Fibroblast of skin of left quadriceps (primary cell): ENCODE data around the gene ZNF862.

Source experiments
- DNase-seq, 2 experiments: peaks; one replicate each; pipeline ENCODE4 v3.0.0-alpha.2; 2013; ENCODE audit warnings: low read depth in 2 of 2

Gene ZNF862

DNA sequence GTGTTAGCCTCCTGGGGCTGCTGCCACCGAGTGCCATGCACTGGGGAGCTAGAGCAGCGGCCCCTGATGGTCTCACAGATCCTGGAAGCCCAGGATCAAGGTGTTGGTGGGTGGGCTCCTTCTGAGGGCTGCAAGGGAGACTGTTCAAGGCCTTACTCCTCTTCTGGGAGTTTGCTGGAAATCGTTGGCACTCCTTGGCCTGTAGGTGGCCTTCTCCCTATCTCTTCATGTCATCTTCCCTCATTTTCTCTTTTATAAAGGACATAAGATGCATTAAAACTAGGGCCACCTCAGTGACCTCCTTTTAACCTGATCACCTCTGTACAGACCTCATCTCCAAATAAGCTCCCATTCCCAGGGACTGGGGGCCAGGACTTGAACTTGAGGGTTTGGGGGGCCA, 27.0 kb upstream of the ZNF862 start:
- no peak for DNase-seq

DNA sequence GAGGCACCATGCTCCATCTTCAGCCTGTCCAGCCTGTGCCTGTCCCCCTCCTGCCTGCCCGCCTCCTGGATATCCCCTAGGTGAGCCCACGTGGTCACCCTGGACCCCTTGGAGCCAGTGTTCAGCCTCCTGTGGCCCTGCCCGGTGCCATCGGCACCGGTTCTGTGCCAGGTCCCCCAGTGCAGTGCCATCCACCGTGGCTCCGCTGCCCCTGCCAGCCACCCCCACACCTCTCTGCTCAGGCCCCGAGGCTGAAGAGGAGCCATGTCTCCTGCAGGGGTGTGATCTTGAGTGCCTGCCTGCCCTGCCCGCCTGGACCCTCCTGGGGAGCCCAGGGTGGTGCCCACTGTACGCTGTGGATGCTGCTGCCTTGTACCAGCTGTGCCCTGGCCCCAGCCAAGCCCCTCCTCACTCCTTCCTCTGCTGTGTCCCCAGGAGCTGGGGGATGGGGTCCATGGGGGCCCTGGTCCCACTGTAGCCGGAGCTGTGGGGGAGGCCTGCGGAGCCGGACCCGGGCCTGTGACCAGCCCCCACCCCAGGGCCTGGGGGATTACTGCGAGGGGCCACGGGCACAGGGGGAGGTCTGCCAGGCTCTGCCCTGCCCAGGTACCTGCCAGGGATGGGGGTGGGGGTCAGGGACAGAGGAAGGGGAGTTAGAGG, 26.2 kb upstream of the ZNF862 start:
- no peak for DNase-seq

DNA sequence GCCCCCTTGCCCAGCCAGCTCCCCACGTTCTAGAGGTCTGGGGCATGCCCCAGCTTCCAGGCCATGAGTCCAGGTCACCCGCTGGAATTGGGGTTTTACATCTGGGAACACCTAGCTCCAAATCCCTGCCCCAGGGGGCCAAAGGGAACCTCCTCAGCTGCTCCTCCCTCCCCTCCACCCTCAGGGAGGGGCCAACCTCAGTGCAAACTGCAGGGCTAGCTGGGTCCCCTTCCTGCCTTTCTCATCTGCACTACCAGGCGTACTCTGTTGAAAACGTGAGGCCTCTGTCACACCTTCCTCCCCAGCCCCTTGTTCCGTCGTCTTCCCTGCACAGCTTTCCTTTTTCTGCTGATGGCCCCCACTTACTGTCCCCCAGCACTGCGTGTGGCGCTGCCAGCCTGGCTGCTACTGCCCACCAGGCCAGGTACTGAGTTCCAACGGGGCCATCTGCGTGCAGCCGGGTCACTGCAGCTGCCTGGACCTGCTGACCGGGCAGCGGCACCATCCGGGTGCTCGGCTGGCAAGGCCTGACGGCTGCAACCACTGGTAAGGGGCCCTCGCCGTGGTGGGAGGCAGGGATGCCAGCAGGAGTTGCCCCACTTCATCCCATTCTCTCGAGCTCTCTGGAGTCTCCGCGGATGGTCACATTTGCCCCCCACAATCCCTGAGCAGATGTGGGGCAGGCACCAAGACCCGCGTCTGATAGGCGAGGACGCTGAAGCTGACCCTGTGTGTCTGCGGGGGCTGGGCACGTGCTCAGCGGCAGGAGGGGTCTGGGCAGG, 24.7 kb upstream of the ZNF862 start:
- DNase-seq, result no peak

DNA sequence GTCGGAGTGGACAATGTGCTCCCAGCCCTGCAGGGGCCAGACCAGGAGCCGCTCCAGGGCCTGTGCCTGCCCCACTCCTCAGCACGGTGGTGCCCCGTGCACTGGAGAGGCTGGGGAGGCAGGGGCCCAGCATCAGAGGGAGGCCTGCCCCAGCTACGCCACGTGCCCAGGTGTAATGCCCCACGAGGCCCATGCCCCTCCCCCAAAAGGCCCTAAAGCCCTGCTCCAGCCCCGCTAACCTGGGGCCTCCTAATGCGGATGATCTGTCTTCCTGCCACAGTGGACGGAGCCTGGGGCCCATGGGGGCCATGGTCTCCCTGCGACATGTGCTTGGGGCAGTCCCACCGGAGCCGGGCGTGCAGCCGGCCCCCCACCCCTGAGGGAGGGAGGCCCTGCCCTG, 23.7 kb upstream of the ZNF862 start:
- DNase-seq, result no peak

DNA sequence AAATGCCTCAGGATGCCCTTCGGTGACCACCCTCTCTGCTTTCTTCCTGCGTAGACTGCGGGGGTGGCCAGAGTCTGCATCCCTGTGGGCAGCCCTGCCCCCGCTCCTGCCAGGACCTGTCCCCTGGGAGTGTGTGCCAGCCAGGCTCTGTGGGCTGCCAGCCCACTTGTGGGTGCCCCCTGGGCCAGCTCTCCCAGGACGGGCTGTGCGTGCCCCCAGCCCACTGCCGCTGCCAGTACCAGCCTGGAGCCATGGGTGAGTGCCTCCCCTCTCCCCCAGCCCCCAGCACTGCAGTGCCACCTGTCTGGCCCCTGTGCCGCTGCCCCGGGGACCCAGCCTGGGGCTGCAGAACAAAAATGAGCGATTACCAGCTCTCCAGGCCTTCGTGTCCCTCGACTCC, 23.1 kb upstream of the ZNF862 start:
- no peak for DNase-seq

DNA sequence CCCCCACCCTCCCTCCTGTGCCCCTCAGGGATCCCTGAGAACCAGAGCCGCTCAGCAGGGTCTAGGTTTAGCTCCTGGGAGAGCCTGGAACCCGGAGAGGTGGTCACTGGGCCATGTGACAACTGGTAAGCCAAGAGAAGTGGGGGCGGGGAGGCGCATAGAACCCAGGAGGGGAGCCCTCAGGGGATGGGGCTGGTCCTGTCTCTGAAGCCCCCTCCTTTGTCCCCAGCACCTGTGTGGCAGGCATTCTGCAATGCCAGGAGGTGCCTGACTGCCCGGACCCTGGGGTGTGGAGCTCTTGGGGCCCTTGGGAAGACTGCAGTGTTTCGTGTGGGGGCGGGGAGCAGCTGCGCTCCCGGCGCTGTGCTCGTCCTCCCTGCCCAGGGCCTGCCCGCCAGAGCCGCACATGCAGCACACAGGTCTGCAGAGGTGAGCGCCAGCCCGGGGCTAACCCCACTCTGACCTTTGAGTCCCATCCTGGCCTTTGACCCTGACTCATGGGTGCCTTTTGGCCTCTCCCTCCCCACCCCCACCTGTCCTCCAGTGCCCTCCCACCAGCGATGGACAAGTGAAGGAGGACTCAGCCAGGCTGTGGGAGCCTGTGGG, 22.4 kb upstream of the ZNF862 start:
- DNase-seq, result no peak

DNA sequence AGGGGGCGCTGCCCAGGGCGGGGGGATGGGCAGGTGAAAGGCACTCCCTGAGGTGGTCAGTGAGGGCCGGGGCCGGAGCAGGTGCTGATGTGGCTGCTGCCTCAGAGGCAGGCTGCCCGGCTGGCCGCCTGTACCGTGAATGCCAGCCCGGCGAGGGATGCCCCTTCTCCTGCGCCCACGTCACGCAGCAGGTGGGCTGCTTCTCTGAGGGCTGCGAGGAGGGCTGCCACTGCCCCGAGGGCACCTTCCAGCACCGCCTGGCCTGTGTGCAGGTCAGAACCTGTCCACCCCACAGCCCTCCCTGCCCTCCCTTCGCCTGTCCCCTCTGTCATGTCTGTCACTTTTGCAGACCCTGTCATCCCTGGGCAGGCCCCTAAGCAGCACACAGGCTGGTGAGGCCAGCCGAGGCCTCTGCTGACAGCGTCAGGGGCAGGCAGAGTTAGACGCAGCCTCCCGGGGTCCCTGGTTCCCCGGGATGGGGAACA, 21.9 kb upstream of the ZNF862 start:
- DNase-seq, result no peak

DNA sequence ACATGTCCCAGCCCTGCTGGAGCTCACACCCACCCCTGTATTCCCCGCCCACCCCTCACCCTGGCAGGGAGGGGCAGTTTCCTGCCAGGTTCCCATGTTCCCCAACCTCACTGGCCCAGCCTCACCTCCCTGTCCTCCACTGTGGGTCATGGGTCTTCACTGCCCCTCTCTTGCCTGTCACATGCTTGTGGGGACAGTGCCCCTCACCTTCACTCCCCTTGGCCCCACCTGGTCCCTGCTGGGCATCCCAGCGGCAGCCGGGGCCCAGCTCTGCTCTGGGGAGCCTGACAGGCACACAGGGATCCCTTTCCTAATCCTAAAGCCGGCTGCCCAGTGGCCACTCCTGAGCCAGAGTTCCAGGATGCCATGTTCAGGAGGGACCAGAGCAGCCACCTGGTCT, 21.4 kb upstream of the ZNF862 start:
- no peak for DNase-seq

DNA sequence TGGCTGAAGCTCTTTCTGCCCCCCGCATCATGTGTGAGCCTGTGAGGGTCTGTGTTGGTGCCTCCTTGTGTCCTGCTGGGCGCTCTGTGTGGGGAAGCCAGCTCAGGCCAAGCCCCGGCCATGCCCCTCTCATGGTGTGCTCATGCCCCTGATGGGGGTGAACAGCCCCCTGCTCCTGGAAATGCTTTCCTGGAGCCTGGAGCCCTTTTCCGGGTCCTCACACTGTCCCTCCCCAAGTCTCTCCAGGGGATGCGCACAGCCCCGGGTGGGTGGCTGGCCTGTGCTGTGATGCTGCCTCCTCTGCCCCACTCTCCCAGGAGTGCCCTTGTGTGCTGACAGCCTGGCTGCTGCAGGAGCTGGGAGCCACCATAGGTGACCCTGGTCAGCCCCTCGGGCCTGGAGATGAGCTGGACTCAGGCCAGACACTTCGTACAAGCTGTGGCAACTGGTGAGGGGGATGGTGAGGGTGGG, 20.8 kb upstream of the ZNF862 start:
- DNase-seq, result no peak

DNA sequence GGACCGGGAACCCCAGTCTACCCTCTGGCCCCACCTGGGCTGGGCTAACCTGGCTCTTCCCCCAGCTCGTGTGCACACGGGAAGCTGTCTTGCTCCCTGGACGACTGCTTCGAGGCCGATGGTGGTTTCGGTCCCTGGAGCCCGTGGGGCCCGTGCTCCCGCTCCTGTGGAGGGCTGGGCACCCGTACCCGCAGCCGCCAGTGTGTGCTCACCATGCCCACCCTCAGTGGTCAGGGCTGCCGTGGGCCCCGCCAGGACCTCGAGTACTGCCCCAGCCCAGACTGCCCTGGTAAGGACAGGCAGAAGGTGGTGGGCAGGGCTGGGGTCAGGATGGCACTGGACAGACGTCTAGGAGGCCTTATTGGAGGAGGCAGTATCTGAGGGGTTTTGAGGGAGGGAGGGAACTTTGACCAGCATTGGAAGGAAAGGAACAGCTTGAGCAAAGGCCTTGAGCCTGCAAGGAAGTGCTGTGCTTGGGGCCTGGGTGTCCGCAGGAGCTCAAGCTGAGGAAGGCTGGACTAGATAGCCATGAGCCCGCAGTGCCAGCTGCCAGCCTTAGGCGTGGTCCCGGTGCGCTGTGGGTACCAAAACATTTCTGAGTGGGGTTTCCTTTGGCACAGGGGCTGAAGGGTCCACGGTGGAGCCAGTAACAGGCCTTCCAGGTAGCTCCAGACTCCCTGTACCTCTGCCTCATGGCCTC, 20.2 kb upstream of the ZNF862 start:
- no peak for DNase-seq

DNA sequence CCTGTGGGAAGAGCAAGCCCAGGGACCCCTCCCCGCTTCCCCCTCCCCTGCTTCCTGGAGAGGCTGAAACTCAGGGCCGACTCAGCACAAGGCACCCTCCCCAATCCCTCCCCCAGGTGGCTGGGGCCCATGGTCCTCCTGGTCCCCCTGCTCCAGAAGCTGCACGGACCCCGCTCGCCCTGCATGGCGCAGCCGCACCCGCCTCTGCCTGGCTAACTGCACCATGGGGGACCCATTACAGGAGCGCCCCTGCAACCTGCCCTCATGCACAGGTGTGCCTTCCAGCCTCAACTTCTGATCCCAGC, 19.7 kb upstream of the ZNF862 start:
- no peak for DNase-seq

DNA sequence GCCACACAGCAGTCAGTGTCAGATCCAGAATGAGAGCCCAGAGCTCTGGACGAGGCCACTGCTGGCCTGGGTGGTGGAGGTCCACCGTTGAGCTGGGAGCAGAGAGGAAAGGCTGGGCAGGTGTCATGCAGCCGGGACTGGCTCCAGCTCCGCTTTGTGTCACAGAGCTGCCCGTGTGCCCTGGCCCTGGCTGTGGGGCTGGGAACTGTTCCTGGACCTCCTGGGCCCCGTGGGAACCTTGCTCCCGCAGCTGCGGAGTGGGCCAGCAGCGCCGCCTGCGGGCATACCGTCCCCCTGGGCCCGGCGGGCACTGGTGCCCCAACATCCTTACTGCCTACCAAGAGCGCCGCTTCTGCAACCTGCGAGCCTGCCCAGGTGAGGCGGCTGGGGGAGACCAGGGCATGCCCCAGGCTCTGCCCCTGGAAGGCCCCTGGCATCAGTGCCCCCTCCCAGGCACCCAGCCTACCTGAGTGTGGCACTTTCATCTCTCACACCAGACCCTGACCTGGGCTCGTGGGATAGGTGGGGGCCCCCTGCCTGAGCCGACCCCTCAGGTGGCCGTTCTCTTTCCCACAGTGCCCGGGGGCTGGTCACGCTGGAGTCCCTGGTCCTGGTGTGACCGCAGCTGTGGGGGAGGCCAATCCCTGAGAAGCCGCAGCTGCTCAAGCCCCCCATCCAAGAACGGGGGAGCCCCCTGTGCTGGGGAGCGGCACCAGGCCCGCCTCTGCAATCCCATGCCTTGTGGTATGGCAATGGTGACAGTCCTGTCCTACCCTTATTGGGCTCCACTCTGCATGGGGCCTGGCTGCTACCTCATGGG, 18.8 kb upstream of the ZNF862 start:
- no peak for DNase-seq

DNA sequence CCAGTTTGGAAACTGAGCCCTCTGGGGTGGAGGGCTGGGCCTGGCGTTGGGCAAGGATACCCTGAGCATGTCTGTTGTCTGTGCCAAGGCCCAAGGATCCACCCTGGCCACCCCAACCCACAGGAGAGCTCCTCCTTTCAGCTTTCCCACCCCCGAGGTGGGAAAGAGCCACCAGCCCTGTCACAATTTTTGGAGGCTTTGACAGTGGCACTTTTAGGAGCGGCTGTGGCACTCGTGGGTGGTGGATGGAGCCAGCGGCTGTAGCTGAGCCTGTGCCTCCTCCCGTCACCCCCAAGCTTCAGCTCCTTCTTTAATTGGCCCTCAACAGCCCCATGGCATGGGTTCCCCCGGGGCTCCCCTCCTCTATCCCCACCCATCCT, 18.2 kb upstream of the ZNF862 start:
- no peak for DNase-seq

DNA sequence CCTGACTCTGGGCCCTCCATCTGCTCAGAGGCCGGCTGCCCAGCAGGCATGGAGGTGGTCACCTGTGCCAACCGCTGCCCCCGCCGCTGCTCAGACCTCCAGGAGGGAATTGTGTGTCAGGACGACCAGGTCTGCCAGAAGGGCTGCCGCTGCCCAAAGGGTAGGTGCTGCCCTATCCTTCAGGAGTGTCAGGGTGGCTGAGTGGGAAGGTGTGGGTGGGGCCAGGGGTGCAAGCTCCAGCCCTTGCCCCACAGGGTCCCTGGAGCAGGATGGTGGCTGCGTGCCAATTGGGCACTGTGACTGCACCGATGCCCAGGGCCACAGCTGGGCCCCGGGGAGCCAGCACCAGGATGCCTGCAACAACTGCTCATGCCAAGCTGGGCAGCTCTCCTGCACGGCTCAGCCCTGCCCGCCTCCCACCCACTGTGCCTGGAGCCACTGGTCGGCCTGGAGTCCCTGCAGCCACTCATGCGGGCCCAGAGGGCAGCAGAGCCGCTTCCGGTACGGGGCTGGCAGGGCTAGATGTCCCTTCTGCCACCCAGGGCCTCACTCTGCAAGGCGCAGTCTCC, 17.5 kb upstream of the ZNF862 start:
- DNase-seq, result no peak

DNA sequence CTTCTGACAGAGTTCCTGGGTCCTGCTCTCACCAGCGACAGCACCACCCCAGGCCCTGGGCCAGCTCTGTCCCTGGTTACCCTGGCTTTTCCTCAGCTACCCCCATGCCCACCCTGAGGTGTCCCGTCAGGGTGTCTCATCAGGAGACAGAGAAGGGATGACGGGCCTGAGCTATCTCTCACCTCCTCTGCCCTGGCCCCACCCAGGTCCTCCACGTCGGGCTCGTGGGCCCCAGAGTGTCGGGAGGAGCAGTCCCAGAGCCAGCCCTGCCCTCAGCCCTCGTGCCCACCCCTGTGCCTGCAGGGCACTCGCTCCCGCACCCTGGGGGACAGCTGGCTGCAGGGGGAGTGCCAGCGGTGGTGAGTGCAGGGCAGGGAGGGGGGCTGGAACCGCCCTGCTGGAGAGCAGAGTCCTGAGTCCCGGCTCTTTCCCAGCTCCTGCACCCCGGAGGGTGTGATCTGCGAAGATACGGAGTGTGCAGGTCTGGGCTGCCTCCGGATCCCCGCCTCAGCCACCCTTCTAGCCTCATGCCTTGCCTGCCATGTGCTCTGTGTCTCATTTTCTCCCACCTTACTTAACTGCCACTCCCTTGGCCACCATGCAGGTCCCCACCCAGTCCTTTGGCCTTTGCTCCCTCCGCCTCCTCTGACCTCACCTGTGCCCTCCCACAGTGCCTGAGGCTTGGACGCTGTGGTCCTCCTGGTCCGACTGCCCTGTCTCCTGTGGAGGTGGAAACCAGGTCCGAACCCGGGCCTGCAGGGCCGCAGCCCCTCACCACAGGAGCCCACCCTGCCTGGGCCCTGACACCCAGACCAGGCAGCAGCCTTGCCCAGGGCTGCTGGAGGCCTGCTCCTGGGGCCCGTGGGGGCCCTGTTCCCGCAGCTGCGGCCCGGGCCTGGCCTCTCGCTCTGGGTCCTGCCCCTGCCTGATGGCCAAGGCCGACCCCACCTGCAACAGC, 16.7 kb upstream of the ZNF862 start:
- no peak for DNase-seq

DNA sequence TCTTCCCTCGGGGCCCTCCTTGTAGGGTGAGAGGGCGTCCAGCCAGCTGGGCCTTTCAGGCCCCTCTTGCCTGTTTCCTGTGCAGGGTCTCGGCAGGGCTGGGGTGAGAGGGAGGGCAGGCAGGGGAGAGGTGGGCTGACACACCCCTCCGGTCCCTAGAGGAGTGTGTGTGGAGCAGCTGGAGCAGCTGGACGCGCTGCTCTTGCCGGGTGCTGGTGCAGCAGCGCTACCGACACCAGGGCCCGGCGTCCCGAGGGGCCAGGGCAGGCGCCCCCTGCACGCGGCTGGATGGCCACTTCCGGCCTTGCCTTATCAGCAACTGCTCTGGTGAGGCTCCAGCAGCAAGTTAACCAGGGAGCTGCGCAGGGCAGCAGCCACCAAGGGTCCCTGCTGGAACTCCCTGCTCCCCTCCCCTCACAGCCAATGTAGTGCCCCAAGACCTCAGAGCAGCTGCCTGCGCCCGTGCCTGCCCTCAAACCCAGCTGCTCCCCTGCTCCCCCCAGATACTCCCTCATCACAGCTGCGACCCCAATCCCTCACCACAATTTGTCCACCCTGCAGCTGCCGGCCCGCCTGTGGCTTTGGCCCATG, 15.7 kb upstream of the ZNF862 start:
- no peak for DNase-seq

DNA sequence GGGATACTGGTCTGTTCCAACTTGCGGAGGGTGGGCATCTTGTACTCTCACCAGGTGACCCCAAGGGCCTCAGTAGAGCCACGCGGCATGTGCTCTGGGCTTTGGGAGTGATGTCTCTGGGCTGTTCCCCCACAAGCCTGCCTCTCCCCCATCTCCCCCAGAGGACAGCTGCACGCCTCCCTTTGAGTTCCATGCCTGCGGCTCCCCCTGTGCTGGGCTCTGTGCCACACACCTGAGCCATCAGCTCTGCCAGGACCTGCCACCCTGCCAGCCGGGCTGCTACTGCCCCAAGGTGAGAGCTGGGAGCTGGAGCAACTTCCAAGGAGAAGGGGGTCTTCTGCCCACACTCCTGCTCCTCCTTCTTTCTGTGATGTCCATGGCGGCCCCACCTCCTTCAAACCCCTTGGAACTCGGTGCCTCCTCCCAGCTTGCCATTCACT, 15.0 kb upstream of the ZNF862 start:
- DNase-seq, result no peak

DNA sequence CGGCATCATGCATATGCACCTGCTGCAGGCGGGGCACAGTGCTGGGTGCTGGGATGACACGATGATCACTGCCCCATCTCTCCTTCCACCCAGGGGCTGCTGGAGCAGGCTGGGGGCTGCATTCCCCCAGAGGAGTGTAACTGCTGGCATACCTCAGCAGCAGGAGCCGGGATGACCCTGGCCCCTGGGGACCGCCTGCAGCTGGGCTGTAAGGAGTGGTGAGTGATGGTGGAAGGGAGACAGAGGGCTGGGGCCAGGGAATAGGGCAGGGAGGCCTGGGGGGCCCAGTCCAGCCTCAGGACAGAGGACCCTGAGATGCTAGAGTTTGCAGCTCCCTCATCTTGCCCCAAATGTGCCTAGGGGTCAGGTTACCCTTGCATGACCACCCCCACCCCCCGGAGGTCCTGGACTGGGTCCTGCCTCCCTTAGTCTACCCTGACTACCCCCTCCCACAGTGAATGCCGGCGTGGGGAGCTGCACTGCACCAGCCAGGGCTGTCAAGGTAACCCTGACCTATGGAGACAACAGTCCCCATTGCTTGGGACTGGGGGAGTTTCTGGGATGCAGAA, 14.5 kb upstream of the ZNF862 start:
- no peak for DNase-seq

DNA sequence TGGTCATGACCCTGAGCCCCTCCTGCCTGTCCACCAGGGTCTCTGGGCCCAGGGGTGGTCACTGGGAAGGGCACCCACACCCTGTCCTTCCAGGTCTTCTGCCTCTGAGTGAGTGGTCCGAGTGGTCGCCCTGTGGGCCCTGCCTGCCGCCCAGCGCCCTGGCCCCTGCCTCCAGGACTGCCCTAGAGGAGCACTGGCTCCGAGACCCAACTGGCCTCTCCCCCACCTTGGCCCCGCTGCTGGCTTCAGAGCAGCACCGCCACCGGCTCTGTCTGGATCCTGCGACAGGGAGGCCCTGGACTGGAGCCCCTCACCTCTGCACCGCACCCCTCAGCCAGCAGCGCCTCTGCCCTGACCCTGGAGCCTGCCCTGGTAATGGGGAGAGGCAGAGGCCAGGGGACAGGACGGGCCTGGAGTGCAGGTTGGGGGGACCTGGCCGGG, 13.9 kb upstream of the ZNF862 start:
- DNase-seq, result no peak
